GM10847 (cell line): ENCODE measurements around the gene NDUFB10.

Experiments
- POLR2A ChIP-seq: IDR thresholded peaks from 2 replicates; pipeline ENCODE4 v1.6.1; 2011; ENCODE audit not compliant: insufficient read length; ENCODE audit errors: extremely low read depth

NDUFB10 gene

DNA sequence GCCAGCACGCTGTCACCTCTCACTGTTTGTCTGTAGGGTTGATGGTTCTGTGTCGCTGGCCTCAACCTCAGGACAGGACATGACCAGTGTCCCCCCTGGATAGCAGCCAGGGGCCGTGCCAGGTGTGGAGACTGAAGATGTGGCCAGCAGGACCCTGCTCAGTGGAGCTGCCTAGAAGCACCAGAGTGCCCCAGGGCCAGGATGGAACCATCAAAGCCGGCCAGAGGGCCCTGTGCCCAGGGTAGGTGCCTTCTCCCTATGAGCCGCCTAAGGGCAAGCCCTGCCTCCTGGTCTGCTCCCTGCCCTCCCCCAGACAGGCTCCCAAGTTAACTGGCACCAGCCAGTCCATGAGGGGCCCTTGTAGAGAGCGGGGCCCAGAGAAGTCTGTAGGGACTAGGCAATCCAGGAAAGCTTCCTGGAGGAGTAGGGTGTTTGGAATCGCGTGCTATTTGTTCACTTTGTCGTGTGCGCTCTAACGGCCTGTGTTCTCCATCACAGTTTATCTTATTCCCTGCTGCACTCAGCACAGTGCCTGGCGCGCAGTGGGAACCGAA lies 546 bp upstream of the NDUFB10 start:
- TF ChIP-seq POLR2A, result no peak

DNA sequence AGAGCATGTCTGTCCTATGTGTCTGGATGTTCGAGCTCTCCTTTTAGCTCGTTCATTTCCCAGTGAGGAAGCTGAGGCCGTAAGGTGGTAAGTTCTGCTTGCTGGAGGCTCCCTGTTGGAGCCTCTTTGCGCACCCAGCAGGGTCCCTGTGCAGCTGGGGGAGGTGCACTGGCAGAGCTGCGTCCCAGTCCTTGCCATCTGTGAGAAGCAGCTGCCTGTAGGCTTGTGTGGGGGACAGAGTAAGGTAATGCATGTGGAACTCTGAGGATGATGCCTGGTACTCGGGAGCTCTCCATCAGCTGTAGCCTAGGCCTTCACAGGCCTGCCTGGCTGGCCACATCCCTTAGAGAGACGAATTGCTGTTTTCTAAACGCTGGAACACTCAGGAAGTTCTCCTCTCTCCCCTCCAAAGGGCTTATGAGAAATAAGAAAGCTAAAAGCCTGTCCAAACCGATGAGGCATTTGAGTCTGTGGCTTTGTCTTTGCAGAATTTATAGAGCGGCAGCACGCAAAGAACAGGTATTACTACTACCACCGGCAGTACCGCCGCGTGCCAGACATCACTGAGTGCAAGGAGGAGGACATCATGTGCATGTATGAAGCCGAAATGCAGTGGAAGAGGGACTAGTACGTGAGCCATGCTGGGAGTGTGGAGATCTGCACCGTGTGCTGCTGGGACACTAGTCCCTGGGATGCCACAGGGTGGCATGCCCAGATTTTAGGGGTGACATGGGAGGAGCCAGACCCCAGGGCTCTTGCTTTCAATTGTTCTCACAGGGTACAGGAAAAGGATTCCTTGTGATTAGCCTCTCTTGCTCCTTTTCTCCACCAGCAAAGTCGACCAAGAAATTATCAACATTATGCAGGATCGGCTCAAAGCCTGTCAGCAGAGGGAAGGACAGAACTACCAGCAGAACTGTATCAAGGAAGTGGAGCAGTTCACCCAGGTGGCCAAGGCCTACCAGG lies 1.6 kb downstream of the NDUFB10 start:
- TF ChIP-seq POLR2A, result no peak

DNA sequence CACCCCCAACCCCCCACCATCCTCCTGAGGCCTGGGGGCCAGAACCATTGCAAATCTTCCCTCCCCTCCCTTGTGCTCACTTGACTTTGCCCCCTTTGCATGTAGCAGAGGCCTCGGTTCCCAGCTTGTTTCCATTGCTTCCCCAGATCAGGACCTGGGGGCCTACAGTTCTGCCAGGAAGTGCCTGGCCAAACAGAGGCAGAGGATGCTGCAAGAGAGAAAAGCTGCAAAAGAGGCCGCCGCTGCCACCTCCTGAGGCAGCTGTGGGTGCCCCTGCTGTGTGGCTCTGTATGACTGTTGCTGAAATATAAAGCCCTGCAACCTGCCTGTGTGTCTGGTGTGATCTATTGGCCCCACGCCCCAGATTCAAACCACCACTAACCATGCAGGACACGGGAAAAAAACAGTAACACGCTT lies 2.3 kb downstream of the NDUFB10 start:
- no peak for TF ChIP-seq POLR2A

DNA sequence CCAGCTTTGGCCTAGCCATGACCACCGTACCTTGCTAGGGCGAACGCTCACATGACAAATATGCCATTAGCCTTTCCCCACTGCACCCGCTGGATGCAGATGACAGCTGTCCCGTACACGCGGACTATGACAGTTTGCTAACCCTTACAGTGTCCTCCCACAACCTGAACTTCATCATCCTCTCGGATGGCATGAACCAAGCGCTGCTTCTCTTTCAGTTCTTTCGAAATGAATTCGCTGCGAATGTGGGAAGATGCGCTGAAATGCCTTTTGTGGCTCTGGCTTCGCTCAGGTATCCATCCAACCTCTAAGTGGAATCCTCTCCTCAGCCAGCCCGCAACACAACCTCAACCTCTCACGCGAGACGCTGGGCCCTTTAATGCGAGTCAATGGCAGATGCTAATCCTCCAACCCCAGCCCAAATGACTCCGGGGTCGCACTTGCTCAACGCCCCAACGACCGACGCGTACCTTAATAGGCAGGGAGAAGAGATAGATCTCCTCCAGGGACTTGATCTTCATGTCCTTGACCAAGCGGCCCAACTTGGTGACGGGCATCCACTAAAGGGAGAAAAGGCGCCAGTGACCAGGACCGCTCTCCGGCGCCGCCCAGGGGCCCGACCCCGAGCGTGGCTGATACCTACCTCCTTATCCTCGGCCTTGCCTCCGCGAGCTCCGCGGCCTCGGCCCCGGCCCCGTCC lies 4.6 kb downstream of the NDUFB10 start:
- no peak for TF ChIP-seq POLR2A

DNA sequence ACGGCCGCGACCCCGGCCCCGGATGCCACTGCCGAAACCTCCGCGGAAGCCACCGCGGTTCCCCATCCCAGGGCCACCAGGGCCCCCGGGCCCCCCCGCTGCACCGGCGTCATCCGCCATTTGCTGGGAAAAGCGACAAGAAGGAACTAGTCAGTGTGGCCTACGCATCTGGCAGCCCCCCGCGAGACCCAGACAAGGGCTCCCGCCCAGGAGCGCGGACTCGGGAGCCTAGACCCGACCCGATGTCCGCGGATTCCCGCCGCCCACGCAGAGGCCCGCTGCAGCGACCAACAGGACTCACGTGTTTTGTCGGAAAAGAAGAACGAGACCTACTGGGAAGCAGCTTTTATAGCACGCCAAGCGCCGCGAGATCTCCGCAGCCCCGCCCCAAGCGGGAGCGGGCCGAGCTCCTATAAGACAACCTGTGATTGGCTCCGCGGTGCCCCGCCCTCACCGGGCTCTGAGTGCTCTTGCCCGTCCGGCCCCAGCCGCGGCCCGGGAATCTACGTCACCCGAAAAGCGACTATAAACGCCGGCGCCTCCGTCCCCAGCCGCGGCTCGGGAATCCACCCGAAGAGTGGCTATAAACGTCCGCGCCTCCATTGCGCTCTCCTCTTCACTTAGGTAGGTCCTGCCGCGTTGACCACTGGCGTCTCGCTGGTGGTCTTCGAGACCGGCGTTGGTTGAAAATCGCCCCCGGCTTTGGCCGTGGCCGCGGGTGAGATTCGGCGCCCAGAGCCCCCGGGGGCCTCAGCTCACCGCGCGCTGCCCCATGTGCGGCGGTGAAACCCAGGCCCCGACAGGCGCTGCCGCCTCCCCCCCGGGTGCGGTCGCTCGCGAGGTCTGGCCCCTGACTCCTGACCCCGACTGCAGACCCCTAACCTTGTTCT lies 5.4 kb downstream of the NDUFB10 start, which contains the start of gene RPS2:
RPS2 (minus strand) TSS at position 321 of the 890 bp plus-strand sequence; CDS start at position 120, 201 bp downstream.
- TF ChIP-seq POLR2A, result peak; percentile 100

DNA sequence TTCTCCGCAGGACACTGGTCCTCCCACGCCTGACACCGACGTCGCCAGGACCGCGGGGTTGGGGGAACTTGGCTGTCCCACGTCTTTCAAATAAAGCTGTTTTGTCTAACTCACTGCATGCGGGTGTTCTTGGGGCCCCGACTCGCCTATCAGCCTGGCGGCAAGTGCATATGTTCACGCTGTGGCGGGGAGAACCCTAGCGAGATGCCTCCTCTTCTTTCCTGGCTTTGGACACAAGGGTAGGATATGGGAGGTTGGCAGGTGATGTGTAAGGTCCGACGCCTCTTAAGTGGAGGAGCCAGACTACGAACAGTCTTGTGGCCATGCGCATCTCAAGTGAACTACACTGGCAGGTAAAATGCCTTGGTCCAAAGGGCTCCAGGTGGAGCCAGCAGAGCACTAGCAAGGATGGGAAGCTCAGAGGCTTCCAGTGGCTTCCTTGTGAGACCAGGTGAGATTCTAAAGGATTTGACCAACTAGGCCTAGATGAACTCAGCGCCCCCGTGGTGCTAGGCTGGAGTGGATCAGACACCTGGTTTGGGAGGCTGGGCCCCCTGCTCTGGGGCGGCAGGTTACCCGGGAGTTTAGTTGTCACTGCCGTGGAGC lies 6.2 kb downstream of the NDUFB10 start:
- no peak for TF ChIP-seq POLR2A

DNA sequence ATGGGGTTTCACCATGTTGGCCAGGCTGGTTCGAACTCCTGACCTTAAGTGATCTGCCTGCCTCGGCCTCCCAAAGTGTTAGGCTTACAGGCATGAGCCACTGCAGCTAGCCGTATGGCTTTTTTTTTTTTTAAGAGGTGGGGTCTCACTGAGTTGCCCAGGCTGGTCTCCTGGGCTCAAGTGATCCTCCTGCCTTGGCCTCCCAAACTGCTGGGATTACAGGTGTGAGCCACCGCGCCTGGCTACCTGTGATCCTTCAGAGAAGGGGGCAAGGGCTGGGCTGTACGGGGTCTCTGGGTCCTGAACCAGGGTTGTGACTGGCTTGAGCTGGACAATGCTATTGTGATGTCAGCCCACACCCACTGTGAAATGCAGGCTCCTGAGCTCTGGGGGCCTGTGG lies 7.1 kb downstream of the NDUFB10 start, which contains the start of gene RNF151:
RNF151 (plus strand) TSS at position 397 of the 400 bp plus-strand sequence. CDS start 26 bp downstream, outside the sequence.
- no peak for TF ChIP-seq POLR2A

DNA sequence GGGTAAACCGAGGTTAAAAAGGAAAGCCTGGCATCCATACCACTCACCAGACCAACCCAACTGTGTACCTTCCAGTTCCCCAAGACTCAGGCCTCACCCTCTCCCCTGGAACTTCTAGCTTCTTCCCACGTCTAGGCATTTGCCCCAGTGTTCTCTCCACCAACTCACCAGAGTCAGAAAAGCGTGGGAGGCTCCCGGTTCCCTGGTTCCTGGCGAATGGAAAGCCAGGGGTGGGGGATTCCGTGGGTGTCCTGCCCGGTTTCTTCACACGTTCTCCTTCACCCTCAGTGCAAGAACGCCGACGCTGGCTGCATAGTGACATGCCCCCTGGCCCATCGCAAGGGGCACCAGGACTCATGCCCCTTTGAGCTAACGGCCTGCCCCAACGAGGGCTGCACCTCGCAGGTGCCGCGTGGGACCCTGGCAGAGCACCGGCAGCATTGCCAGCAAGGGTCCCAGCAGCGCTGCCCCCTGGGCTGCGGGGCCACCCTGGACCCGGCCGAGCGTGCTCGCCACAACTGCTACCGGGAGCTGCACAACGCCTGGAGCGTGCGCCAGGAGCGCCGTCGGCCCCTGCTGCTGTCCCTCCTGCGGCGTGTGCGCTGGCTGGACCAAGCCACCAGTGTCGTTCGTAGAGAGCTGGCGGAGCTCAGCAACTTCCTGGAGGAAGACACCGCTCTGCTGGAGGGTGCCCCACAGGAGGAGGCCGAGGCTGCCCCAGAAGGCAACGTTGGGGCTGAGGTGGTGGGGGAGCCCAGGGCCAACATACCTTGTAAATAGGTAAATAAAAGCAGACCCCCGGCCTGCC lies 9.0 kb downstream of the NDUFB10 start:
- no peak for TF ChIP-seq POLR2A

DNA sequence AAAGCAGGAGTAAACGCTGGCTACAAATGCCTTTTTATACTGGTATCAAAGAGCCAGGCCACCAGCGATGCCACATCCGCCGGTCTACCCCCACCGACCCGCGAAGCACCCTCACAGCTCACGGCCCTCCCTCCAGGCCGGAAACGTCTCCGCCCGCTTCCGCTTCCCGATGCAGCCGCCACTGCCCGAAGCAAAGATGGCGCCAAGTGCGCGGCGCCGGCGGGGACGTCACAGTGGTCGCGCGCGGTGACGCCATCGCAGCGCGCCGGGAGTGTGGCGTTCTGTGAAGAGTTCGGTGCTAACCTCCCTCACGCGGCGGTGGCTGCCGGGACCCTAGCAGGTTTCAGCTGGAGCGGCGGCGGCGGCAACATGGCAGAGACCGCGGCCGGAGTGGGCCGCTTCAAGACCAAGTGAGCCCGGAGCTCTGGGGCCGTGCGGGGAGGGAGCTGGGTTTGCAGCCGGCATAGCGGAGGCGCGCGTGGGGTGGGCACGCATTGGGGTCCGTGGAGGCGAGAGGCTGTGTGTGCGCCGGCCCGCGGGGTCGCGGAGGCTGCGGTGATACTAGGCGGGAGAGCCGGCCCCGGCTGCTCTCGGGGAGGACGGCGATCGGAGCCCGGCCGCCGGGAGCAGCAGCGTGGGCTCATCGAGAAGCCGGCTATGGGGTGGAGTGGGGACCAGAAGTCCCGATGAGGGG lies 12.6 kb downstream of the NDUFB10 start, which contains the start of gene TBL3:
TBL3 (plus strand) TSS at position 258 of the 694 bp plus-strand sequence; CDS start at position 370, 112 bp downstream.
- TF ChIP-seq POLR2A, result peak; percentile 92

DNA sequence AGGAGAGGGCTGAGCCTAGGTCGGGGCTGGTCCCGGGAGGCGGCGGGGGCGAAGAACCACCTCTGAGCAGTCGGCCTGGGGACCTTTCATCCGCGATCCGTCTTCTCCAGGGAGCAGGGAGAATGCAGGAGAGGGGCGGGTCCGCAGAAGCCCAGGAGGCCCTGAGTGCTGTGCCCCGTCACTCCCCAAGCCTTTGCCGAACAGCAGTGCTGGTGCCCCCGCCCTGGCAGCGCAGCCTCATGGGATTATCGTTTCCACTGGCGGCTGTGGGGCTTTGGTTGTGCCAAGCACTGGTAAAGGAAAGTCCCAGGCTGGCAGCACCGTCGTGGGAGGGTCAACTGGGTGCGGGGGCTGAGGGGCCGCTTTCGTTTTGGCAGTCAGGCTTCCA lies 13.1 kb downstream of the NDUFB10 start:
- no peak for TF ChIP-seq POLR2A

DNA sequence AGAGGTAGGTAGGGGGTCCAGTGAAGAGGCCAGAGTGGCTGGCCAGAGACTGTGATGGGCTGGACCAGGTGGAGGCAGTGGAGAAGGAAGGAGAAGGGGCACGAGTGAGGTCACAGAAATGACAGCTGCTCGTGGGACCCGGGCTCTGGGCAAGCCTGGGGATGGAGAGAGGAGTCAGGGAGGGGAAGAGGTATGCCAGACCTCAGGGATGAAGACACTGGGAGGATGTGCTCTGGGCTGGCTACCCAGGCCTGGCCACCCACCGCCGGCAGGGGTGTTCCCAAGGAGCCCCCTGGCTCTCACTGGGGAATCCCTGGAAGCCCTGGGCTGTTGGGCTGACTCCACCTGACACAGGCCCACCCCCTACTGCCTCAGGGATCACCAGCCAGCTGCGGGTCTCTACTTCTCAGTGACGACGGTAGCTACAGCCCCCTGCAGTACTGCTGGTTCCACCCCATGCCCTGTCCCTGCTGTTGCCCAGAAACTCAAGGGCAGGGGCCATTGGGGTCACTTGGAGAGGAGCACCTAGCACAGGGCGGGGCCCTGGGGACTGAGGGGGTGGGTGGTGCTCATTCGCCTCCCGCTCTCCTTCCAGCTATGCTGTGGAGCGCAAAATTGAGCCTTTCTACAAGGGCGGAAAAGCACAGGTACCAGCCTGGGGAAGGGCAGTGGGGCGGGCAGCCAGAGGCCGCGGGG lies 14.3 kb downstream of the NDUFB10 start:
- TF ChIP-seq POLR2A, result no peak

DNA sequence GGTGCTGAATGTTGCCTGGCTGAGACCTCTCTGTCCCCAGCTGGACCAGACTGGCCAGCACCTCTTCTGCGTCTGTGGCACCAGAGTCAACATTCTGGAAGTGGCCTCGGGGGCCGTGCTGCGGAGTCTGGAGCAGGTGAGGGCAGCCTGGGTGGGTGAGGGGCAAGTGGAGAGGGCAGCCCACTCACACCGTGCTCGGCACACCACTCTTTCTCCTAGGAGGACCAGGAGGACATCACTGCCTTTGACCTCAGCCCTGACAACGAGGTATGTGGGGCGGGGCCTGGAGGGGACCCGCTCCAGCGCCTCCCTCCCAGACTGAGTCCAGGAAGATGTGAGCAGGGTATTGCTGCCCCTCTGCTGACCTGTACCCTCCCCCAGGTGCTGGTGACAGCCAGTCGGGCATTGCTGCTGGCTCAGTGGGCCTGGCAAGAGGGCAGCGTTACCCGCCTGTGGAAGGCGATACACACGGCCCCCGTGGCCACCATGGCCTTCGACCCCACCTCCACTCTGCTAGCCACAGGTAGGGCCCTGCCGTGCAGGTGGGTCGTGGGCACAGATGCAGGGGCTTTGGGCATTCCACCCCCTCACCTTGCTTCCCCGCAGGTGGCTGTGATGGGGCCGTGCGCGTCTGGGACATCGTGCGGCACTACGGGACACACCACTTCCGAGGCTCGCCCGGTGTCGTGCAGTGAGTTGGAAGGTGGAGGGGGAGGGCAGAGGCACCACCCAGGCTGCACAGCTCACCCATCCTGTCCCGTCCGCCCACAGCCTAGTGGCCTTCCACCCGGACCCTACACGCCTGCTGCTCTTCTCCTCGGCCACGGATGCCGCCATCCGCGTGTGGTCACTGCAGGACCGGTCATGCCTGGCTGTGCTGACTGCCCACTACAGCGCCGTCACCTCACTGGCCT lies 15.1 kb downstream of the NDUFB10 start:
- TF ChIP-seq POLR2A, result no peak
